Measurements from ENCODE around the gene SEPTIN14.
A peak's percentile ranks its signal among the peaks of the same experiment; 100 is the strongest.
"Not testable (repeated sequence)": the region's sequence is repeated elsewhere in the genome, so short reads cannot be mapped to it uniquely, and the experiment has no call there.

Gene SEPTIN14

GRCh38 chr7:55792048-55792447 lies 70.5 kb downstream of the SEPTIN14 start:
- no peak overlapping the region for H2AK5ac ChIP-seq (ENCODE audit: low read depth, low read length)
- H3K79me1 ChIP-seq (ENCODE audit: low read depth, low read length) = no peaks in the 10 kb centered on the region
- H3K18ac ChIP-seq (ENCODE audit: low read length) = no peak overlapping the region
- no peaks in the 10 kb centered on the region for H3K36me3 ChIP-seq (replicated peaks in 1 of 2; ENCODE audit: control insufficient read depth in 2 of 2, insufficient read depth in 2 of 2, low read length in 2 of 2)
- no peak overlapping the region for H2BK12ac ChIP-seq (ENCODE audit: low read length)
- H3K4ac ChIP-seq (ENCODE audit: low read length) = no peak overlapping the region
- H2BK5ac ChIP-seq (ENCODE audit: low read length) = no peak overlapping the region
- no peak overlapping the region for H3K9ac ChIP-seq (ENCODE audit: low read depth, low read length, poor library complexity)
- H3K4me2 ChIP-seq (ENCODE audit: insufficient read depth, low read length, poor library complexity, severe bottlenecking) = no peak overlapping the region
- H4K8ac ChIP-seq (ENCODE audit: low read depth, low read length) = no peak overlapping the region
- no peak overlapping the region for H2BK15ac ChIP-seq (ENCODE audit: low read length)
- no peak overlapping the region for H2BK120ac ChIP-seq (ENCODE audit: low read depth, low read length)
- no peak overlapping the region for H4K91ac ChIP-seq (ENCODE audit: low read depth, low read length, poor library complexity)
- H3K4me3 ChIP-seq (ENCODE audit: low read length in 2 of 2) = no peak overlapping the region
- H3K23ac ChIP-seq (ENCODE audit: low read depth, low read length, poor library complexity) = no peak overlapping the region
- H3K4me1 ChIP-seq (ENCODE audit: control insufficient read depth in 2 of 2, insufficient read depth in 1 of 2, low read depth in 1 of 2, low read length in 2 of 2) = no peaks in the 10 kb centered on the region
- H3K27me3 ChIP-seq (ENCODE audit: control insufficient read depth in 3 of 3, insufficient read depth in 3 of 3, low read depth in 1 of 3, low read length in 3 of 3) = no peaks in the 10 kb centered on the region
- no peak for DNase-seq (ENCODE audit: low spot score)
- no peak overlapping the region for H3K14ac ChIP-seq (ENCODE audit: low read length)
- H3K9me3 ChIP-seq (replicated peaks in 1 of 2; ENCODE audit: control insufficient read depth in 2 of 2, insufficient read depth in 1 of 2, low read depth in 1 of 2, low read length in 2 of 2) = no peaks in the 10 kb centered on the region
- no CpG with 5 or more reads among the region's 5 CpGs for WGBS, 2 donors (ENCODE audit: extremely low coverage in 2 of 2, insufficient read length in 2 of 2, insufficient replicate concordance in 1 of 2)
- no peak overlapping the region for H2AFZ ChIP-seq (ENCODE audit: low read length)
- no peak overlapping the region for H3K27ac ChIP-seq (replicated peaks; ENCODE audit: low read length)

- no peak overlapping the region for H2BK15ac ChIP-seq (ENCODE audit: low read length)
- no peaks in the 10 kb centered on the region for H3K4me1 ChIP-seq (ENCODE audit: control insufficient read depth in 2 of 2, insufficient read depth in 1 of 2, low read depth in 1 of 2, low read length in 2 of 2)
- DNase-seq (ENCODE audit: low spot score) = no peak
- H4K91ac ChIP-seq (ENCODE audit: low read depth, low read length, poor library complexity) = no peak overlapping the region
- H3K27ac ChIP-seq (replicated peaks; ENCODE audit: low read length) = no peak overlapping the region
- no peak overlapping the region for H2BK12ac ChIP-seq (ENCODE audit: low read length)
- H2BK5ac ChIP-seq (ENCODE audit: low read length) = no peak overlapping the region
- H3K79me1 ChIP-seq (ENCODE audit: low read depth, low read length) = peaks cover under 1% of the 10 kb centered on the region
- no peak overlapping the region for H4K8ac ChIP-seq (ENCODE audit: low read depth, low read length)
- H3K9me3 ChIP-seq (replicated peaks in 1 of 2; ENCODE audit: control insufficient read depth in 2 of 2, insufficient read depth in 1 of 2, low read depth in 1 of 2, low read length in 2 of 2) = peaks cover 0 to 2% of the 10 kb centered on the region in 2 donors
- no peak overlapping the region for H2AFZ ChIP-seq (ENCODE audit: low read length)
- no peak overlapping the region for H3K4me2 ChIP-seq (ENCODE audit: insufficient read depth, low read length, poor library complexity, severe bottlenecking)
- no peak overlapping the region for H2AK5ac ChIP-seq (ENCODE audit: low read depth, low read length)
- no peaks in the 10 kb centered on the region for H3K36me3 ChIP-seq (replicated peaks in 1 of 2; ENCODE audit: control insufficient read depth in 2 of 2, insufficient read depth in 2 of 2, low read length in 2 of 2)
- no peak overlapping the region for H3K23ac ChIP-seq (ENCODE audit: low read depth, low read length, poor library complexity)
- H3K14ac ChIP-seq (ENCODE audit: low read length) = no peak overlapping the region
- no peak overlapping the region for H3K4ac ChIP-seq (ENCODE audit: low read length)
- H3K27me3 ChIP-seq (ENCODE audit: control insufficient read depth in 3 of 3, insufficient read depth in 3 of 3, low read depth in 1 of 3, low read length in 3 of 3) = no peaks in the 10 kb centered on the region
- H3K18ac ChIP-seq (ENCODE audit: low read length) = no peak overlapping the region
- no CpG with 5 or more reads among the region's 6 CpGs for WGBS, 2 donors (ENCODE audit: extremely low coverage in 2 of 2, insufficient read length in 2 of 2, insufficient replicate concordance in 1 of 2)
- no peak overlapping the region for H2BK120ac ChIP-seq (ENCODE audit: low read depth, low read length)
- H3K9ac ChIP-seq (ENCODE audit: low read depth, low read length, poor library complexity) = no peak overlapping the region
- no peak overlapping the region for H3K4me3 ChIP-seq (ENCODE audit: low read length in 2 of 2)
These were observed 74.8 kb downstream of the SEPTIN14 start for GRCh38 chr7:55787796-55788195.

- peaks cover 2% of the 10 kb centered on the region for H3K79me1 ChIP-seq (ENCODE audit: low read depth, low read length)
- no peak overlapping the region for H2BK15ac ChIP-seq (ENCODE audit: low read length)
- H2AFZ ChIP-seq (ENCODE audit: low read length) = no peak overlapping the region
- H3K9ac ChIP-seq (ENCODE audit: low read depth, low read length, poor library complexity) = no peak overlapping the region
- H3K4me3 ChIP-seq (ENCODE audit: low read length in 2 of 2) = no peak overlapping the region
- H3K27ac ChIP-seq (replicated peaks; ENCODE audit: low read length) = no peak overlapping the region
- H3K36me3 ChIP-seq (replicated peaks in 1 of 2; ENCODE audit: control insufficient read depth in 2 of 2, insufficient read depth in 2 of 2, low read length in 2 of 2) = no peaks in the 10 kb centered on the region
- H3K4me2 ChIP-seq (ENCODE audit: insufficient read depth, low read length, poor library complexity, severe bottlenecking) = no peak overlapping the region
- WGBS, 2 donors (ENCODE audit: extremely low coverage in 2 of 2, insufficient read length in 2 of 2, insufficient replicate concordance in 1 of 2) = no CpG with 5 or more reads among the region's 7 CpGs
- no peak overlapping the region for H3K23ac ChIP-seq (ENCODE audit: low read depth, low read length, poor library complexity)
- H4K91ac ChIP-seq (ENCODE audit: low read depth, low read length, poor library complexity) = no peak overlapping the region
- H3K27me3 ChIP-seq (ENCODE audit: control insufficient read depth in 3 of 3, insufficient read depth in 3 of 3, low read depth in 1 of 3, low read length in 3 of 3) = no peaks in the 10 kb centered on the region
- no peak overlapping the region for H3K14ac ChIP-seq (ENCODE audit: low read length)
- H2AK5ac ChIP-seq (ENCODE audit: low read depth, low read length) = no peak overlapping the region
- no peak overlapping the region for H3K4ac ChIP-seq (ENCODE audit: low read length)
- no peak overlapping the region for H4K8ac ChIP-seq (ENCODE audit: low read depth, low read length)
- DNase-seq (ENCODE audit: low spot score) = no peak
- H3K4me1 ChIP-seq (ENCODE audit: control insufficient read depth in 2 of 2, insufficient read depth in 1 of 2, low read depth in 1 of 2, low read length in 2 of 2) = no peaks in the 10 kb centered on the region
- no peak overlapping the region for H2BK5ac ChIP-seq (ENCODE audit: low read length)
- H3K9me3 ChIP-seq (replicated peaks in 1 of 2; ENCODE audit: control insufficient read depth in 2 of 2, insufficient read depth in 1 of 2, low read depth in 1 of 2, low read length in 2 of 2) = peaks cover 0 to 2% of the 10 kb centered on the region in 2 donors
- no peak overlapping the region for H2BK120ac ChIP-seq (ENCODE audit: low read depth, low read length)
- no peak overlapping the region for H2BK12ac ChIP-seq (ENCODE audit: low read length)
- H3K18ac ChIP-seq (ENCODE audit: low read length) = no peak overlapping the region
These were observed 75.7 kb downstream of the SEPTIN14 start for GRCh38 chr7:55786901-55787300.

- not testable (repeated sequence) for H3K4me2 ChIP-seq (ENCODE audit: insufficient read depth, low read length, poor library complexity, severe bottlenecking); H3K4ac ChIP-seq (ENCODE audit: low read length); H2BK5ac ChIP-seq (ENCODE audit: low read length); H3K23ac ChIP-seq (ENCODE audit: low read depth, low read length, poor library complexity); H2AFZ ChIP-seq (ENCODE audit: low read length); H2AK5ac ChIP-seq (ENCODE audit: low read depth, low read length); H2BK120ac ChIP-seq (ENCODE audit: low read depth, low read length); H2BK12ac ChIP-seq (ENCODE audit: low read length); H2BK15ac ChIP-seq (ENCODE audit: low read length); DNase-seq (ENCODE audit: low spot score); H3K18ac ChIP-seq (ENCODE audit: low read length); H3K14ac ChIP-seq (ENCODE audit: low read length); H3K9me3 ChIP-seq (replicated peaks in 1 of 2; ENCODE audit: control insufficient read depth in 2 of 2, insufficient read depth in 1 of 2, low read depth in 1 of 2, low read length in 2 of 2); H3K27me3 ChIP-seq (ENCODE audit: control insufficient read depth in 3 of 3, insufficient read depth in 3 of 3, low read depth in 1 of 3, low read length in 3 of 3); H3K9ac ChIP-seq (ENCODE audit: low read depth, low read length, poor library complexity); H3K79me1 ChIP-seq (ENCODE audit: low read depth, low read length); H4K8ac ChIP-seq (ENCODE audit: low read depth, low read length); H3K4me1 ChIP-seq (ENCODE audit: control insufficient read depth in 2 of 2, insufficient read depth in 1 of 2, low read depth in 1 of 2, low read length in 2 of 2); H3K36me3 ChIP-seq (replicated peaks in 1 of 2; ENCODE audit: control insufficient read depth in 2 of 2, insufficient read depth in 2 of 2, low read length in 2 of 2); H3K27ac ChIP-seq (replicated peaks; ENCODE audit: low read length); H3K4me3 ChIP-seq (ENCODE audit: low read length in 2 of 2)
- WGBS, 2 donors (ENCODE audit: extremely low coverage in 2 of 2, insufficient read length in 2 of 2, insufficient replicate concordance in 1 of 2) = no CpG with 5 or more reads among the region's 7 CpGs
- peak overlapping the region; percentile 12 for H4K91ac ChIP-seq (ENCODE audit: low read depth, low read length, poor library complexity)
These were observed 77.1 kb downstream of the SEPTIN14 start for GRCh38 chr7:55785444-55785843.

Measured in neuronal stem cell (in vitro differentiated cells).